Lower leg skin (tissue), 4 donors: ENCODE data around the gene ALCAM. TPM values are rescaled to one million over a fixed set of nuclear protein-coding genes. Genes with fewer than 3 reads are reported as not detected.

Experiments used
- DNase-seq, 2 donors: peaks; one replicate each; pipeline ENCODE4 v3.0.0-alpha.2; 2019; ENCODE audit warnings: low spot score in 2 of 2
- H3K4me3 ChIP-seq: fragments of 200-600 bp; sonication (generic); 2 replicates; pipeline ENCODE4 v1.5.1; 2017; ENCODE audit warnings: mild to moderate bottlenecking, low read depth; ENCODE audit not compliant: poor library complexity, severe bottlenecking
- CTCF ChIP-seq, 3 donors: fragments of 450-650 bp; IDR thresholded peaks; one replicate each; pipeline ENCODE4 v1.5.1; 2016; ENCODE audit warnings: antibody characterized with exemption in 3 of 3, mild to moderate bottlenecking in 3 of 3, moderate library complexity in 2 of 3
- POLR2A ChIP-seq, 2 donors: fragments of 450-650 bp; IDR thresholded peaks; one replicate each; pipeline ENCODE4 v1.6.1; 2016 to 2017; ENCODE audit warnings: antibody characterized with exemption in 2 of 2, mild to moderate bottlenecking in 1 of 2, moderate library complexity in 1 of 2
- WGBS, 2 donors: methylation state at CpG; one replicate each; pipeline ENCODE4 v1.1.5; 2018; 5-methylcytosine and 5-hydroxymethylcytosine counted together
- intact Hi-C: fragments of 100-400 bp; cut with DNase I; formaldehyde crosslinking; loops from one replicate; pipeline ENCODE4 v1.15.0; 2023; ENCODE audit warnings: low total_unique reads
- total RNA-seq, 4 donors: library from RNA; depleted of rRNA; stranded (reverse); fragments of >200 nt; gene quantifications; one replicate each; pipeline ENCODE4 v1.1.0, GENCODE V29; 2016

Gene ALCAM
- total RNA-seq, 4 donors from 2014 or later = 21.2 to 58.0 (median 31.1) TPM

DNA sequence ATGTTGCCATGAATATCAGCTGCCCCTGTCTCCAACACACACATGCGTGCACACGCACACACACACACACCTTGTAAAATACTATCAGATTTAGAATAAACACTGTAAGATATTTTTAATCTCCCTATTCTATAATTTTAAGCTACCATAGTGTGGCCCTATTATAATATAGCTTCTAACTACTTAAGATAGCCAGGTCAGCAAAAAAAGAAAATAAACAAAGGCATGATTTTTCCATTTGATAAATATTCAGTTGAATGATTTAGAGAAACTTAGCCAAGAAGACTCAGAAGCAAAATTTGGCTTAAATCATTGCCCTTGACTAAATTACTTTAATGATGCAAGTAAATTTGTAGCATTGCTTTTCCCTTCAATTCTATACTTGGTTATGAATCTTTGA is 162.2 kb downstream of the ALCAM start:
- intact Hi-C loops = no loop called here
- 96 to 99% methylated on average over 2 of the region's 2 CpGs for WGBS, 2 donors
- TF ChIP-seq POLR2A (IDR thresholded peaks at IDR 0.05) (no peak), CTCF (IDR thresholded peaks at IDR 0.05) (no peak)
- DNase-seq = no peak
- no peak overlapping the region for H3K4me3 ChIP-seq

GRCh38 chr3:105529456-105529855 is 162.7 kb downstream of the ALCAM start:
- no peak for TF ChIP-seq POLR2A (IDR thresholded peaks at IDR 0.05)
- TF ChIP-seq CTCF (IDR thresholded peaks at IDR 0.05) = no peak
- intact Hi-C loops = no loop called here
- H3K4me3 ChIP-seq = no peak overlapping the region
- 95 to 96% methylated on average over 1 of the region's 1 CpG for WGBS, 2 donors
- no peak for DNase-seq

- no peak for DNase-seq
- TF ChIP-seq POLR2A (IDR thresholded peaks at IDR 0.05) (no peak), CTCF (IDR thresholded peaks at IDR 0.05) (no peak)
- intact Hi-C loops = no loop called here
- WGBS, 2 donors = 92 to 100% methylated on average over 2 of the region's 2 CpGs
- no peak overlapping the region for H3K4me3 ChIP-seq
Measured at GRCh38 chr3:105532251-105532650, 165.5 kb downstream of the ALCAM start.

DNA sequence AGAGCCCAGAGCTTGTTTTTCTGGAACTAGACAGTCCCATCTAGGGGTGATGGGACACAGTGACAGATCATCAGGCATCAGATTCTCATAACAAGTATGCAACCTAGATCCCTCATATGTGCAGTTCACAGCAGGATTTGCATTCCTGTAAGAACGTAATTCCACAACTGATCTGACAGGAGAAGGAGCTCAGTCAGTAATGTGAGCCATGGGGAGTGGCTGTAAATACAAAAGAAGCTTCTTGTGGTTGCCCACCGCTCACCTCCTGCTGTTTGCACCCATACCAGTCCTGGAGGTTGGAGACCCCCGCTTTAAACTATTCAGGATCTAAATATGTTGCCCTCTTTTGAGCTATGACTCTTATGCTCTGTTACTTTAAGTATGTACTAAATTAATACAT is 167.3 kb downstream of the ALCAM start:
- H3K4me3 ChIP-seq = no peak overlapping the region
- WGBS, 2 donors = 92 to 98% methylated on average over 3 of the region's 3 CpGs
- DNase-seq = no peak
- intact Hi-C loops = no loop called here
- no peak for TF ChIP-seq CTCF (IDR thresholded peaks at IDR 0.05)
- TF ChIP-seq POLR2A (IDR thresholded peaks at IDR 0.05) = no peak

GRCh38 chr3:105534491-105534890 is 167.8 kb downstream of the ALCAM start:
- TF ChIP-seq POLR2A (IDR thresholded peaks at IDR 0.05) = no peak
- no peak for TF ChIP-seq CTCF (IDR thresholded peaks at IDR 0.05)
- intact Hi-C loops = no loop called here
- no peak for DNase-seq
- H3K4me3 ChIP-seq = no peak overlapping the region
- WGBS, 2 donors = 93 to 95% methylated on average over 5 of the region's 5 CpGs

DNA sequence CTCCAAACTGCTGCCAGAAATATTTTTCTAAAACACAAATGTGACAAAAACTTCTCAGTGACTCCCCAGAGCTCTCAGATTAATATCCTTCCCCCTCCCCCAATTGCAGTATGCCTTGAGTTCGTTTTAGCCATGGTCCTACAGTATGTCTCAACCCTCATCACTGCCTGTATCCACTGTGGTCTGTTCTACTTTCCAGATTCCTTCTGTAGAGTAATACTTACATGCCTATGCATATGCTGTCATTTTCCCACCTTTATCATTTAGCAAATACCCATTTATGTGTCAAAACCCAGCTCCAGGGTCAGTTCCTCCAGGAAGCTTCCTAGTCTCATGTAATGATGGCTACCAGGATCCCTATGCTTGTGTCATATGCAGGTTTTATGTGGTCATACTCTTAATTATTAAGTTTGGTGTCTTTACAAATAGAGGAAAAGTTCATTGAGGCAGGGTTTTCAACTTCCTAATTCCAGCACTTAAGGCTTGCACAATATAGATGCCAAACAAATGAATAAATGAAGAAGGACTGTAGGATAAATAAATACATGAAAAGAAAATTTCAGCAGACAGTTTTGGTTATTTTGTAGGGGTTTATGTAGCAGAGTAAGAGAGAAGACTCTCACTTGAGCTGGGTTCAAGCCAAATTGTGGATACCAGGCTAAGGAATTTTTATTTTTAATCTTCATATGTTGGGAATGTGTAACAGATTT is 170.8 kb downstream of the ALCAM start:
- no peak for DNase-seq
- WGBS, 2 donors = 86 to 88% methylated on average over 1 of the region's 1 CpG
- intact Hi-C loops = no loop called here
- no peak overlapping the region for H3K4me3 ChIP-seq
- TF ChIP-seq CTCF (IDR thresholded peaks at IDR 0.05) (no peak), POLR2A (IDR thresholded peaks at IDR 0.05) (no peak)
